Renal cortical epithelial cell (primary cell): ENCODE data around the gene COL6A3. TPM values are rescaled to one million over a fixed set of nuclear protein-coding genes. Genes with fewer than 3 reads are reported as not detected.
"Not testable (repeated sequence)": the region's sequence is repeated elsewhere in the genome, so short reads cannot be mapped to it uniquely, and the experiment has no call there.

Source experiments
- DNase-seq: peaks from one replicate; pipeline ENCODE4 v3.0.0-alpha.2; 2011; ENCODE audit warnings: low read depth
- total RNA-seq: library from RNA; depleted of rRNA; stranded (reverse); fragments of >200 nt; gene quantifications from 2 replicates; pipeline ENCODE4 v1.2.3, GENCODE V29; 2014

Gene COL6A3
- total RNA-seq, 1 donor from 2014 or later: 2.5 TPM

GRCh38 chr2:237418300-237418699 is 4.3 kb upstream of the COL6A3 start:
- no peak for DNase-seq

- peak; percentile 12 for DNase-seq
Measured at GRCh38 chr2:237412988-237413776, 782 bp downstream of the COL6A3 start.

- no peak for DNase-seq
Measured at GRCh38 chr2:237412646-237412987, 1.3 kb downstream of the COL6A3 start.

GRCh38 chr2:237411683-237412423 is 2.1 kb downstream of the COL6A3 start:
- no peak for DNase-seq

GRCh38 chr2:237411092-237411601 is 2.8 kb downstream of the COL6A3 start:
- DNase-seq: no peak

GRCh38 chr2:237409263-237409662 is 4.7 kb downstream of the COL6A3 start:
- not testable (repeated sequence) for DNase-seq

GRCh38 chr2:237408335-237409000 is 5.5 kb downstream of the COL6A3 start:
- no peak for DNase-seq

GRCh38 chr2:237407700-237408099 is 6.3 kb downstream of the COL6A3 start:
- DNase-seq: no peak

- no peak for DNase-seq
Measured at GRCh38 chr2:237406371-237406895, 7.5 kb downstream of the COL6A3 start.

GRCh38 chr2:237405605-237406004 is 8.4 kb downstream of the COL6A3 start:
- DNase-seq: no peak

GRCh38 chr2:237405006-237405559 is 8.9 kb downstream of the COL6A3 start:
- DNase-seq: no peak

GRCh38 chr2:237404413-237404812 is 9.6 kb downstream of the COL6A3 start:
- no peak for DNase-seq

GRCh38 chr2:237403024-237403882 is 10.7 kb downstream of the COL6A3 start:
- no peak for DNase-seq

GRCh38 chr2:237400199-237400598 is 13.8 kb downstream of the COL6A3 start:
- no peak for DNase-seq

GRCh38 chr2:237397072-237397471 is 16.9 kb downstream of the COL6A3 start:
- DNase-seq: no peak

- no peak for DNase-seq
Measured at GRCh38 chr2:237393523-237393922, 20.4 kb downstream of the COL6A3 start.

GRCh38 chr2:237392186-237392585 is 21.8 kb downstream of the COL6A3 start:
- DNase-seq: no peak

- no peak for DNase-seq
Measured at GRCh38 chr2:237391140-237391539, 22.8 kb downstream of the COL6A3 start.

- no peak for DNase-seq
Measured at GRCh38 chr2:237390235-237390634, 23.7 kb downstream of the COL6A3 start.

- no peak for DNase-seq
Measured at GRCh38 chr2:237389831-237390230, 24.1 kb downstream of the COL6A3 start.

GRCh38 chr2:237388036-237388435 is 25.9 kb downstream of the COL6A3 start:
- DNase-seq: no peak
